Gastrocnemius medialis (tissue), 4 donors: ENCODE data around the gene DOCK10. TPM values are rescaled to one million over a fixed set of nuclear protein-coding genes. Genes with fewer than 3 reads are reported as not detected.

ENCODE experiments used
- ATAC-seq, 2 donors: fragments of 150-250 bp; one replicate each; pipeline ENCODE4 v1.9.1; 2016
- DNase-seq, 2 donors: peaks; one replicate each; pipeline ENCODE4 v3.0.0-alpha.2; 2019
- H3K27ac ChIP-seq, 4 donors: fragments of 200-600 bp; sonication (generic); 1 replicate in 1 of 4; 2 replicates in 3 of 4; pipeline ENCODE4 v1.5.1; 2016 to 2018; ENCODE audit warnings: mild to moderate bottlenecking in 2 of 4, moderate library complexity in 1 of 4
- H3K27me3 ChIP-seq, 3 donors: fragments of 200-600 bp; sonication (generic) in 2 of 3; 1 replicate in 1 of 3; 2 replicates in 2 of 3; pipeline versions ENCODE4 v1.5.1 to v1.6.0; 2016 to 2019; ENCODE audit warnings: mild to moderate bottlenecking in 1 of 3, moderate library complexity in 1 of 3
- H3K36me3 ChIP-seq, 2 donors: fragments of 200-600 bp; sonication (generic) in 1 of 2; one replicate each; pipeline ENCODE4 v1.5.1; 2017 to 2018
- H3K4me1 ChIP-seq, 2 donors: fragments of 200-600 bp; sonication (generic) in 1 of 2; one replicate each; pipeline ENCODE4 v1.5.1; 2016 to 2017; ENCODE audit warnings: mild to moderate bottlenecking in 2 of 2
- H3K4me3 ChIP-seq, 4 donors: fragments of 200-600 bp; sonication (generic) in 3 of 4; 1 replicate in 1 of 4; 2 replicates in 3 of 4; pipeline ENCODE4 v1.5.1; 2016 to 2019; ENCODE audit warnings: mild to moderate bottlenecking in 2 of 4
- H3K9me3 ChIP-seq, 3 donors: fragments of 200-600 bp; sonication (generic) in 2 of 3; 1 replicate in 1 of 3; 2 replicates in 2 of 3; pipeline ENCODE4 v1.5.1; 2016 to 2019
- CTCF ChIP-seq, 5 experiments: fragments of 450-650 bp in 3 of 5; fragments of 200-600 bp in 2 of 5; sonication (generic) in 2 of 5; IDR thresholded peaks in 4 of 5; conservative IDR thresholded peaks in 1 of 5; 1 replicate in 4 of 5; 2 replicates in 1 of 5; pipeline ENCODE4 v1.5.1; 2016 to 2019; ENCODE audit warnings: antibody characterized with exemption in 5 of 5, mild to moderate bottlenecking in 3 of 5, moderate library complexity in 3 of 5
- POLR2A ChIP-seq, 2 donors: fragments of 450-650 bp; IDR thresholded peaks; one replicate each; pipeline ENCODE4 v1.6.1; 2017; ENCODE audit warnings: antibody characterized with exemption in 2 of 2, mild to moderate bottlenecking in 2 of 2, moderate library complexity in 2 of 2
- in situ Hi-C, 4 donors: fragments of 200-750 bp; cut with MboI; loops; one replicate each; pipeline versions ENCODE4 v1.15.0 to v1.8.0; 2017; ENCODE audit warnings: low sequenced_read_pairs in 4 of 4
- intact Hi-C: fragments of 100-400 bp; cut with DNase I; formaldehyde crosslinking; loops from one replicate; pipeline ENCODE4 v1.15.1; 2023; ENCODE audit warnings: low total_unique reads
- total RNA-seq, 4 donors: library from RNA; depleted of rRNA; stranded (reverse); fragments of >200 nt; gene quantifications; one replicate each; pipeline versions ENCODE4 v1.1.0 to v1.2.3, GENCODE V29; 2016

Gene DOCK10
- total RNA-seq, 4 donors from 2014 or later, result 0.97 to 1.9 (median 1.4) TPM

- TF ChIP-seq CTCF (IDR thresholded peaks at IDR 0.05 in 4 of 5, conservative IDR thresholded peaks at IDR 0.05 in 1 of 5), result no peak
- no peak for TF ChIP-seq POLR2A (IDR thresholded peaks at IDR 0.05)
- Histone ChIP-seq H3K27ac (no peak overlapping the region), H3K9me3 (no peaks in the 10 kb centered on the region), H3K36me3 (no peaks in the 10 kb centered on the region), H3K27me3 (no peaks in the 10 kb centered on the region), H3K4me3 (no peak overlapping the region), H3K4me1 (no peaks in the 10 kb centered on the region)
- in situ Hi-C loops (no loop called here), intact Hi-C loops (no loop called here)
- ATAC-seq (no peak), DNase-seq (no peak)
Measured at GRCh38 chr2:224951723-224952481, 90.4 kb downstream of the DOCK10 start.

- in situ Hi-C loops, result no loop called here
- ATAC-seq, result no peak
Measured at GRCh38 chr2:224948859-224949258, 93.4 kb downstream of the DOCK10 start.

GRCh38 chr2:224948005-224948404 is 94.3 kb downstream of the DOCK10 start:
- Histone ChIP-seq H3K4me3 (no peak overlapping the region), H3K27me3 (no peaks in the 10 kb centered on the region), H3K27ac (no peak overlapping the region), H3K4me1 (peaks cover 0 to 6% of the 10 kb centered on the region in 2 donors), H3K9me3 (no peaks in the 10 kb centered on the region), H3K36me3 (no peaks in the 10 kb centered on the region)
- no peak for DNase-seq
- no peak for ATAC-seq
- intact Hi-C loops, result no loop called here
- in situ Hi-C loops, result no loop called here
- no peak for TF ChIP-seq POLR2A (IDR thresholded peaks at IDR 0.05)
- TF ChIP-seq CTCF (IDR thresholded peaks at IDR 0.05 in 4 of 5, conservative IDR thresholded peaks at IDR 0.05 in 1 of 5), result no peak

More at GRCh38 chr2:224948859-224949258, 93.4 kb downstream of the DOCK10 start:
- no peak for TF ChIP-seq CTCF (IDR thresholded peaks at IDR 0.05 in 4 of 5, conservative IDR thresholded peaks at IDR 0.05 in 1 of 5)
- TF ChIP-seq POLR2A (IDR thresholded peaks at IDR 0.05), result no peak
- Histone ChIP-seq H3K27ac (no peak overlapping the region), H3K36me3 (no peaks in the 10 kb centered on the region), H3K4me3 (no peak overlapping the region), H3K9me3 (no peaks in the 10 kb centered on the region), H3K4me1 (peaks cover 0 to 6% of the 10 kb centered on the region in 2 donors), H3K27me3 (no peaks in the 10 kb centered on the region)
- intact Hi-C loops, result no loop called here
- DNase-seq, result no peak

- no peak for ATAC-seq
- H3K4me3 ChIP-seq, result no peak overlapping the region
- intact Hi-C loops (no loop called here), in situ Hi-C loops (no loop called here)
- peaks cover 0 to 6% of the 10 kb centered on the region in 2 donors for H3K4me1 ChIP-seq
- H3K9me3 ChIP-seq, result no peaks in the 10 kb centered on the region
- TF ChIP-seq POLR2A (IDR thresholded peaks at IDR 0.05), result no peak
- TF ChIP-seq CTCF (IDR thresholded peaks at IDR 0.05 in 4 of 5, conservative IDR thresholded peaks at IDR 0.05 in 1 of 5), result no peak
- no peak overlapping the region for H3K27ac ChIP-seq
- DNase-seq, result no peak
- no peaks in the 10 kb centered on the region for H3K27me3 ChIP-seq
- H3K36me3 ChIP-seq, result no peaks in the 10 kb centered on the region
Measured at GRCh38 chr2:224947566-224947965, 94.7 kb downstream of the DOCK10 start.
